HG03432 (cell line): ENCODE results near the gene FGFR2.
A peak's percentile ranks its signal among the peaks of the same experiment; 100 is the strongest.

Source experiments
- ATAC-seq: cut with Tn5 transposase; IDR thresholded peaks from one replicate; pipeline ENCODE4 v1.9.1; 2021; ENCODE audit warnings: mild to moderate bottlenecking, moderate library complexity; ENCODE audit not compliant: unreplicated experiment

FGFR2 gene

DNA sequence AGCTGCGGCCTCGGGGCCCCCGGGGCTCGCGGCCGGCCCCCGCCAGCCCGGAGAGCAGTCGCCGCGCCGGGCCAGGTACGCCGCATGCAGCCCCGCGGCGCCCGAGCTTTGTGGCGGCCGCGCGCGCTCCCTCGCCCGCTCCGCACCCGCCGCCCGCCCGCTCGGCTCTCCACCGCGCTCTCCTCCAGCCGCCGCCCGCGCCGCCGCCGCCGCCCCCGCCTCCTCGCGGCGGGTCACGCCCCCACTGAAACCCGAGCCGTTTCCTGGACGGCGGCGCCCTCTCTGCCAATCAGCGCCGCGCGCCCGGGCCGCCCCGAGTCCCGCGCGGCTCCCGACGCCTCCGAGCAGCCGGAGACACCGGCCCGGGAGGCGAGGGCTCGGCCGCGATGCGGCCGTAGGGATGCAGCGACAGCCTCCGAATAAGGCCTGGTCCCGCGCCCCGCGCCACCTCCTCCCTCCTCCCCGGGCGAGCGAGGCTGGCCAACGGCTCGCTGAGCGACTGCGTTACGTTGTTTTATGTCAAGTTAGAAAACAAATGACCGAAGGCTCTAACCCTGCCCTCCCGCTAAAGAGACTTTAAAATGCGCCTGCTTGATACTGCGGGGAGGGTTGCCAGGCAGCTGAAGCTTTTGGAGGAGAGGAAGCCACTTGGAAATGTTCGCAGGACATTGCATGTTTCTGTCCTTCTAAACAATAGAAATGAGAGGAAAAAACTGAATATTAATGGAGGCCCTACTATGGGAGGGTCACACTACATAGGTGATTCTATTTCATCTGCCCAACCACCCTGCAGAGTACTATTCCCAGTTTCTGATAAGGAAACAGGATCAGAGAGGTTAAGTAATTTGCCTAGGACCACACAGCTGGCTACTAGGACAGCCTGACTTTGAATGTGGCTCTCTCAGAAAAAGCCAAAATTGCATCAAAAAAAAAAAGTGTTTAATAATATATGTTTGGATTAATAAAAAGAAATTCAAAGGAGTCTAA is at the start of gene FGFR2:
Gene FGFR2 (minus strand): TSS at position 182 of the 987 bp plus-strand sequence. CDS start 4,627 bp downstream, outside the sequence.
- ATAC-seq: peak; percentile 89

DNA sequence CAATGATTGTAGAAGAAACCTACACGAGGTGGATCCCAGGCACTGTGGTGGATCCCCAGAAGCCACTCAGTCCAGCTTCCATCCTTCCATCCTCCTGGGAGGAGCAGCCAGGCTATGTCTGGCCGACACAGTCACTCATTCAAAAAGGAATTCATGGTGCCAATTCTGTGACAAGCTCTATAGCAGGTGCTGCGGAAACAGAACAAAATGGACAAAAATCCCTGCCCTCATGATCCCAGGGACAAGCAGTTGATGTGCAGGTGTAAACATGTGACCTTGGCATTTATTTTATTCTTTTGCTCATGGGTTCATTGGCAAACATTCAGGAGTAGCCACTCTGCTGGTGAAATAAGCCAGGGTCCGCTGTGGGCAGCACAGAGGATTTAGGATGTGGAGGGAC is 49.2 kb upstream of the FGFR2 start:
- no peak for ATAC-seq

DNA sequence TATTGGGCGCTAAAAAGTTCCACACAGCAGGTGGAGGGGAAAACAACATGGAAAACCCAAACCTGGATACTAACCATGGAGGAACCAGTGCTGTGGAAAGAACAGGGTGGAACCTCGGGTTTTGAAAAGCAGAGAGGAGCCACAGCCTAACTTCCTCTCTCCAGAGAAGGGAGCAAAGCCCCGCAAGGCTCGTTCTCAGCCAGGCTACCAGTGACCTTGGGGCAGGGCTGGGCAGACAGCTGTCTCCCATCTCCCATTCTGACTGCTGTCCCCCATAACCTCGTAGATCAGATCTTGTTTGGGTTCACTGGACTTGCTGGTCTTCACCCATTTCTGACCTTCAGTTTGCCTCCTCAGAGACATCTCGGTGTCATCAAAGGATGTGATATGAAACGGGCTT is 47.5 kb upstream of the FGFR2 start:
- no peak for ATAC-seq

DNA sequence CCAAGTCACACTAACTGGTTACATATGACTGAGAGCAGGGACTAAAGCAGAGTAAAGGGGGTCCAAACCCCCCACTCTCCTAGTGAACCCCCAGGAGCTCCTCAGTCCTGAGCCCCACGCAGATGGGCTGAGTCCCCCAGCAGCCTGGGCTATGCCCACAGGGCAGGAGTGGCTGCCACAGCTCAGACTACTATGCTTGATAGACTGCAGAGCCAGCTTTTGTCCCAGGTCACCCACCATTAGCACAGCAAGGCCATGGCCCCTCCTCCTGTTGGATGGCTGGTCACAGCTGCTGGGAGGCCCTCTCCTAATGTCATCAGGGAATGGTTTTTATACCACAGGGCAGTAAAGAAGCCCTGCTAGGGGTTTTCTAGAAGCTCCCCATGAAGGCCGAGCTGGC is 46.3 kb upstream of the FGFR2 start:
- ATAC-seq: no peak

DNA sequence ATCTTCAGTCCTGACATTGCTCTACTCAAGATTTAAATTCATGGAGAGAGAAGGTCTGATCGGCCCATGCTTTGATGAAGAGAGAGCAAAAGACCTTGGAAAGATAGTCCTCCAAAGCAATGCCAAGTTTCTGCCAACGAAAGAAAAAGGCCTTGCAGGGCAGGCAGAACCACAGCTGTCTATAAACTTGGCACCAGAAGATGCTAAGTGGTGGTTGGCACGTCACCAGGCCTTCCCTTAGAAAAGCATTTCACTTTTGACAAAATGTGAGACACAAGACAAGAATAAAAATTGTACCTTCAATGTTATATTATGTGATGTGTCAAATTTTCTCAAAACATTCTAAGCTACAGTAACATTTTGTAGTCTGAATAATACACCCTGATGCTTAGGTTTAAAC is 42.0 kb upstream of the FGFR2 start:
- no peak for ATAC-seq

DNA sequence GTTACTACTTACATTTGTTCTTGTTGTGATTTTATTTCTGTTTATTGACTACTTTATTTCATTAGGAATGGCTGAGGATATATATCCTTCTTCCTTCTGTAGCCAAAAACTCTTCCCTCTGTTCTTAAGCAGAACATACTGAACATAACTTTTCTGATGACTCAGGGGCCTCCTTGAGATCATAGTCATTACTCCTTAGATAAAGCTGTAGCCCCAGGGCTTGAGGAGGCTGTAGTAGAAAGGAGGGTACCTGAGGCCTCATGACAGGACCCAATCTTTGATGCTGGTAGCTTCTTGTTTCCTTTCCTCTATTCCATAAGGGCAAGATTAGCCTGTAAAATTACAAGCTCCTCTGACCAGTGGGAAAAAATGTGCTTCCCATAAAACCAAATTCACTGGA is 41.2 kb upstream of the FGFR2 start:
- no peak for ATAC-seq

DNA sequence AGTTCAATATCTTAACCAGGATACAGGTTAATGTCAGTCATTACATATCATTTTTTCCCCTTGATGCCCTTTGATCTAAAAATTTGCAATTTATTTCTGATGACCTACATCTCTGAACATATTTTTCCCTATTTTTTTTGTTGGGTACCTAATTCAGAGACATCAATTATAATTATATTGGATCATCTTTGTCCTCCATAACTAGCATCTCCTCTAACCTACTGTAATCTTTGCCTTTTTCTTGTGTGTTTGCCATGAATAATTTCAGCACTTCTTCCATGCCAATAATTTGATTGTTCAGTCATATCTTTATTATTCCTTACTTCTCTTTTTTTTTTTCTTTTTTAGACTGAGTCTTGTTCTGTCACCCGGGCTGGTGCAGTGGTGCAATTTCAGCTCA is 39.2 kb upstream of the FGFR2 start:
- ATAC-seq: no peak

DNA sequence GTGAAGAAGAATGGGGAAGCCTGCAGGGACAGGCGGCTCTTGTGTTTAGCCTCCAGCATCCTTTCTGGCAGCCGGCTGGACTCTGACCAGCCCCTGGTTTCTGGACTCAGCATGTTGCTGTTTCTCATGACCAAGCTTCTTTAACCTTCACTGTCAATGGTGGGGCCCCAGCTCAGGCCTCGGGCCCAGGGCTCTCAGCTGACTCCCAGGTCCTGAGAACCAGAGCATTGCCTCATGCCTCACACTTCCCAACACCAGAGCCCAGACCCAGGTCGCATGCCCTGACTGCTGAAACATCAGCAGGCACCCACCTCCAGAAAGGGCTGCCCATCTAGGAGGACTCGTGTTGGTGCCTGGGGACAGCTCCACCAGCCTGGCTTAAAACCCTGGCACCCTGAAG is 34.8 kb upstream of the FGFR2 start:
- no peak for ATAC-seq

DNA sequence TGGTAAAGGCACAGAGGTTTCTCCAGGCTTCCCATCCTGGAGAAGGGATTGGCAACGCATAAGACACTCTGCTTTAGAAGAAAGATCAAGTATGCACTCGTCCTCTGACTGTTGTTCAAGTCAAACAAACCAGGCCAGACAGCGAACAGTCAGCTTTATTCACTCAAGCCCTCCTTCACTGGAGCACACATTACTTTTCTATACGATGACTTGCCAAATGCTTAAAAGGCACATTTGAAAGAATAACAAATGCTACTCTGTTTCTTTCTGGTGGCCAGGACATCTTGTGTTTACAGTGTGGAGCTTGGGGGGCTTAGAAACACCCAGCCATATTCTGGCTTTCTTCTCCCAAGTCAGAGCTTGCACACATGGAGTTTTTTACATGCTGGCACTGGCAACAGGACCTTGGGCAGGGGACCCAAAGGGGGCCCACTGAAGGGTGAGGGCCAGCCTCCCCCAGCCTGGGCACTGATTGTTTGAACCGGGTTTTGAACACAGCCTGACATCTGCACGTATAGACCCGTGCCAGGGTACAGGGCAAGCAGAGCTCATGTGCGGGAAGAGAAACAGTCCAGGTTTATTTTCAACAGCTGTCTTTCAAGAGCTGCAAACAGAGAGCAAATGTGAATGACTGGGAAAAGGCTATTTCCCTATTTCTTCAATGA is 33.3 kb upstream of the FGFR2 start:
- ATAC-seq: no peak

DNA sequence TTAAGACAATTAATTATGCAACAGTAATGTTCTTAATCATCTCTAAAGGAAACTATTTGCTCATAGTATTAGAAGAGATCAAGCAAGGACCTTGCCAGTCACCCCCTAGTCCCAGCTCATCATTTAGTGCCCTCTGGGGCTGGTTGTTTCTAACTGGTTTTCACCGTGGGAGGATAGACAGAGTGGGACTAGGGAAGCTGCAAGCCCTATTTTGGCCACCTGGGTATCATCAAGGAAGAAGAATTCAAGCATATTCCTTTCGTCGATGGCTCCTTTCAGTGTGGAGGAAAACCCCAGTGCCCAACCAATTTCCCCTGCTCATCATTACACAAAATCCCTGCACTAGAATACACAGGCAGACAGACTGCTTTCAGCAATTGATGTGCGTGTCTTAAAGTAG is 30.6 kb upstream of the FGFR2 start:
- no peak for ATAC-seq

DNA sequence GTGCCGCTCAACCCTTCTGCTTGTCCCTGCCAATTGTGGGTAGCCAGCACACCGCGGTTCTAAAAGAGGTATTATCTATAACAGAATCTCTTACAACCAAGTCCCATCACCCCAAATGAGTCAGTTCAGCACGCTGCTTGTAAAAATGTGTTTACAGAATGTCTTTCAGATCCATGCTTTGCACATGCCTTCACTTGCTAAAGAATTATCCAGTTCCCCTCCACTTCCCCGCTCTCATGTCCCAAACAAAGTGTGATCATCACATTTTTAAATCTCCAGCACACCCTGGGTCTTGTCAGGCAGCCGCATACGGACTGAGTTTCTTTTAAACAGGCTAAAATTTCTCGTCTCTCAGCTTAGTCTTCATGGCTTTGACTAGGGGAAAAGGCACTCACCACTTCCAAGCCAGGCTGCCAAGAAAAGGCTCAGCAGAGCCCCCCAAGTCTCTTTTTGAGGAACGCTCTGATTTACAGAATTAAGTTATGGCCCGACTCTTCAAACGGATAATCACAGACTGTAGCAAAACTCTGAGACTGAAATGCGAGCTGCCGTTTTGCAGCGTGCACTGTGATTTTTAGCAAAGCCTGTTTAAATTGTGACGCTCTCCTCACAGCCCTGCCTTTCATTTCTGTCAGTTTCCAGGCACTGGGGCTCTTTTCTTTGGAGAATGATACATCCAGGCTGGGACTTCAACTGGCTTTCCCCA is 29.8 kb upstream of the FGFR2 start:
- no peak for ATAC-seq

DNA sequence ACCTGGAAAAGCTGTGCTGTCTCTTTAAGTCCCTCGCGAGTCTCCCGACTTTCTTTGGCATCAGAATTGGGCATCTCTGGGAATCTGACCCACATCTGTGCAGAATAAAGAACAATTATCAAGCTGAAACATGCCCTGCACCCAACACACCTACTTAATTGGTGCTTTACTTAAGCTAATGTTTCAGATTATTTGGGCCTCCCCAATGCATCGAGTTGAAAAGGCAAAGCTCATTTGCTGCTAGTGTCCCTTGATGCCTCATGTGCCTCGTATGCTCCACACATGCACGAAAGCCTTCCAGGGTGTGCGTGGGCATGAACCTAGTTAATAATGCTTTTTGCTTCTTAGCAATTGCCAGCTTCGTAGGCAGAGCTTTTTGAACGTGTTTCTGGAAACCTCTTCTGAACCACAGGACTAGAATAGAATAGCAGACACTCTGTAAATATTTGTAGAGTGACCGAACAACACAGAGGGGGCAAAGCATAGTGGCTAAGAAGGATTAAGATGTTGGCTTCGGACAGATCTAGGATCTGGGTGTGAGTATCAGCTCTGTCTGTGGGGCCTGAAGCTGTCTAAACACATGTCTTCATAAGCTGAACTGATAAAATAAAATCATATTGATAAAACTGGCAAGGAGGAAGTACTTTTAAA is 26.7 kb upstream of the FGFR2 start:
- ATAC-seq: no peak

DNA sequence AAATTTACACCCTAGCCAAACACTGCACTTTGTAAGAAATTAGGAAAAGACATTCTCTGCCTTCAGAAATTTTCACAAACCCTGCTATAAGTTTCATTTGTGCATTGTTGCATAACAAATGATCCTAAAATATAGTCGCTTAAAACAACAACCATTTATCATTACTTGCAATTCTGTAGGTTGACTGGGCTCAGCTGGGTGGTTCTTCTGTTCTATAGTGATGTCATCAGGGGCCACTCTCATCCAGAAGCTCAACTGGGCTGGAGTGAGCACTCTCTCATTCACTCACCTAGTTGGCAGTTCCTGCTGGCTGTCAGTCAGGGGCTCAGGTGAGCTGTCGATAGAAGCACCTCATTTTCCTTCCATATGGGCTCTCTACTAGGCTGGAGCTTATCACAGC is 20.7 kb upstream of the FGFR2 start:
- ATAC-seq: no peak

DNA sequence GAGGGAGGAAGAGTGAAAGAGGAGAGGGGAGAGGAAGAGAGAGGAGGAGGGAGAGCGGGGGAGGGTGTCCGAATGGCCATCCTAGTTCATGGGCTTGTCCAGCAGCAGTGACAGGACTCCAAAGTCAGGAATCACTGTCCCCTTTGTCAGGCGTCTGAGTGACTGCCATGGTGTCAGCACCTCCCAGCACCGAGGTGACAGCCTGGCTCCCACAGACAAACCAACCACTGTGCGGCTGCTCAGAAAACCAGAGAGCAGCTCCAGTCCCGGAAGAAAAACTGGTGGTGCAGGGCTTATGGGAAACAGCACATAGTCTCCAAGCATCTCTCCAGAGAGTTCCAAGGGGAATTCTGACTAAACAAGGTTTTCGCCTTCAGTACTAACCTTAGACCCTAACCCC is 18.9 kb upstream of the FGFR2 start:
- no peak for ATAC-seq

DNA sequence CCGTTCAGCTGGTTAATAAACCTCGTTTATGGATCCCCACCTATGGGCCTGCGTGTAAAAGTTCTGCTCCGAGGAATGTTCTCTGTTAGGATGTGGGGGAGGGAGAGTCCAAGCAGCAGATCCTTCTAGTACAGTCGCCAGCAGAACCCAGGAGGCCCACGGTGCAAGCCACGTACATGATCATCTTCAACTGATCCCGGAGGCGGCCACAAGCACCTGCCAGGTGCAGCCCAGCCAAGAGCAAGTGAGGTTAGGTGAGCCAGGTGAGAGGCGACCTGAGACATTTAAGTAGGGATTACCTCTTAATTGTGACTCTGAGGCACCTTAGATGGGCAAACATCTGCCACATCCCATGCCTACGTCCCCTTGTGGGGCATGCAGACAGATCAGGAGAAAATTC is 18.0 kb upstream of the FGFR2 start:
- no peak for ATAC-seq

DNA sequence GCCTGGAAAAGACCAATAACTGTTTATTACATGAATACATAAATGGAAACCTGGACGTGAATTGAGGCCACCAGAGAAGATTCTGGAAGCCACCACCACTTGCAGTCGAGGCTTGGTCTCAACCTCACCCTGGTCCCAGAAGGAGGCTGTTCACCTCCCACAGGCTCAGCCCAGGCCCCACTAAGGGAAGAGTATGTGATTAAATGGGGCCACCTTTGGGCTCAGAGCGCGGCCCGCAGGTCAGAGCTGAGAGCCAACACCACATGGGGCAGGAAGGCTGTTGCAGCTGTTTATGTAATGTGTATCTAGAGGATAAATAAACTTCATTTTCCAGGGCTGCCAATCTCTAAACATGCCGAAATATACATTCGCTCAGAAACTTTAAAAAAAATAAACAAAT is 17.6 kb upstream of the FGFR2 start:
- ATAC-seq: no peak

DNA sequence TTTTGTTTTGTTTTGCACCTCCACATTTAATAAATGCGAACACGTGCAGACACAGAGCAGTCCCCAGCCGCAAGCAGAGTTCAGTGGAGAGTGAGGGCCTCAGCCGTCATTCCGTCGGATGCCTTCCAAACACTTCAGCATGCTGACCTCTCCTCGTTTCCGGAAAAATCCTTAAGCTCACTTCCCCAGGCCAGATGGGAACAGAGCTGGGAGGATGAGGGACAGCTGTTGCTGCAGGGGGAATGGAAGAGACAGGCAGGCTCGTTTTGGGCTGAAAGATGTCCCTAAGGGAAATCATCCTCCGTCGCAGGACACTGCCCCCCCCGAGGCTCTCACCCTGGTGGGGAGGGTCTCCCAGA is 17.2 kb upstream of the FGFR2 start:
- ATAC-seq: no peak

DNA sequence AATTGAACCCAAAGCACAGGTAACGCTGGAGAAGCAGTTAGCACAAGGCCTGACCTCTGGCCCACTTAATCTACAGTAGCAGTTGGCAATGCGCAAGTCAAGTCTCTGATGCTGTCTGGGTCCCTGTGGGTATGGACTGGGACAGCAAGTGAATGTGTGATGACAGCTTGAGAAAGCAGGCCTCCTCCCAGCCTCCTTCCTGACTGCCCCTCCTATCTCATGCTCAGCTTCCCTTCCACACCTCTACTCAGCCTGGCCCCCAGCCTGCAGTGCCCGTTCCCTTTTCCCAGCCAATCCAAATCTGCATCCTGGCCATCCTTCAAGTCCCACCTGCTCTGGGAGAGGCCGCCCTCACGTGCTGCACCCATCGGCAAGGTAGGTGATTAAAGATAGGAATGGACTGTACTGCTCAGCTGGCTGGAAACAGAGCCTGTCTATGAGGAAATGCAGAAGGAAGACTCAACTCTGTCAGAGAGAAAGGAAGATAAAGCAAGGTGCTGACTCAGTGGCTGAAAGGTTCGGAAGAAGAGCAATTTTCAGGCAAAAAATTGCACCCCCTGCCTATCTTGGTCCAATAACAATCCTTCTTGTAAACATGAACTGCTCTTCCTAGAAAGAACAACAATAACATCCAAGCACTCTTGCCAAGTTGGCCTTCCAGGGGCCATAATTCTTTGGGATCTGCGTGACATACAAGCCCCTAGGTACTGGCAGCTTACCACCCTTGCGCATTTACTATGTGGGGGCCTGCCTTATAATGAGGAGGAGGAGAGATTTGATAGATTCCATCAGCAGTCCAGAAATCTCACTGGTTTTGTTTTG is 16.6 kb upstream of the FGFR2 start:
- no peak for ATAC-seq

DNA sequence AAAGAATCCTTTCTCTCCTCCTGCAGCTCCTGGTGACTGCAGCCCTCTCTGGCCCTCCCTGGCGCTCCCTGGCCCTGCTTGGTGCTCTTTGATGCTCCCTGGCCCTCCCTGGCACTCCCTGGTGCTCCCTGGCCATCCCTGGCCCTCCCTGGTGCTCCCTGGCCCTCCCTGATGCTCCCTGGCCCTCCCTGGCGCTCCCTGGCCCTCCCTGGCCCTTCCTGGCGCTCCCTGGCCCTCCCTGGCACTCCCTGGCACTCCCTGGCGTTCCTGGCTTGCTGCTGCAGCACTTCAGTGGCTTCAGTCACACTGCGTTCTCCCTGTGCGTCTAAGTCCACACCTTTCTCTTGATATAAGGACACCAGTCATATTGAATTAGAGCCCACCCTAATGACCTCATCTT is 15.2 kb upstream of the FGFR2 start:
- ATAC-seq: no peak

DNA sequence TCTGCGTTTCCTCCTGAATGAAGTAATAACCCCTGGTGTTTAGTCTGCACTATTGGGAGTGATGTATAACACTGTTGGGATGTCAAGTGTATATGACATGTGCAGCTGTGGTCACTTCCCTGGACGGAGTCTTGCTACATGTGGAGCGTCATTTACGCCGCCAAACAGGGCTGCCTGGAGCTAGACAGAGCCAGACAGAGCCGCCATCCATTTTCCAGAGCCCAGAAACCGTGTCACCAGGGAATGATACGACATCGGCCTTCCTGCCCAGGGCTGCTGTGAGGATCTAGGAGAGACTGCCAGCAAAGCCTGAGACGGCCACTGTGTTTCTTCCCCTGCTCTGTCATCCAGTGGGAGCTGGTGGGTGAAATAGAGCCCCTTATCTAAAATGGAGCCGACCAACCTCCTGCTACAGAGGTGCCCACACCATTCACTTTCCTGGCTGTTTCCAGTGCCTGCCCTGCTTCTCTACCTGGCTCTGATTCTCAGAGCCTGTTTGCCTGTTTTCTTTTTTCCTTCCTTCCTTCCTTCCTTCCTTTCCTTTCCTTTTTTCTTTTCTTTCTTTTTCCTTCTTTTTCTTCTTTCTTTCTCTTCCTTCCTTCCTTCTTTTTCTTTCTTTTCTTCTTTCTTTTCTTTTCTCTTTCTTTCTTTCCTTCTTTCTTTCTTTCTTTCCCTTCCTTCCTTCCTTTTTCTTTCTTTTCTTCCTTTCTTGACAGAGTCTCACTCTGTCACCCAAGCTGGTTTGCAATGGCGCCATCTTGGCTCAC is 13.3 kb upstream of the FGFR2 start:
- ATAC-seq: no peak
